OCI-LY1 (cell line): ENCODE measurements around the gene FHIP1B.
"Not testable (repeated sequence)": the region's sequence is repeated elsewhere in the genome, so short reads cannot be mapped to it uniquely, and the experiment has no call there.

Experiments
- H2AFZ ChIP-seq: fragments of 200-600 bp; sonication (generic), shearing (Covaris generic); 2 replicates; pipeline ENCODE4 v1.6.0; 2014; ENCODE audit warnings: antibody characterized with exemption, mild to moderate bottlenecking, low read length
- H3F3A ChIP-seq: fragments of 200-600 bp; sonication (generic), shearing (Covaris generic); 2 replicates; pipeline ENCODE4 v1.6.0; 2014; ENCODE audit warnings: mild to moderate bottlenecking, antibody characterized with exemption, low read length, moderate library complexity; ENCODE audit not compliant: insufficient read depth
- H3K27ac ChIP-seq: fragments of 200-600 bp; sonication (generic); 2 replicates; pipeline ENCODE4 v1.5.1; 2014; ENCODE audit warnings: low read length, mixed run types, mild to moderate bottlenecking, low read depth; ENCODE audit not compliant: poor library complexity, severe bottlenecking
- H3K27me3 ChIP-seq: fragments of 200-600 bp; sonication (generic); 2 replicates; pipeline ENCODE4 v1.6.0; 2014; ENCODE audit warnings: antibody characterized with exemption, mild to moderate bottlenecking, low read length, moderate library complexity; ENCODE audit not compliant: insufficient read depth
- H3K36me3 ChIP-seq: fragments of 200-600 bp; sonication (generic); 2 replicates; pipeline ENCODE4 v1.6.1; 2014; ENCODE audit warnings: mild to moderate bottlenecking, antibody characterized with exemption, low read length, moderate library complexity, mixed read lengths; ENCODE audit not compliant: insufficient read depth
- H3K4me1 ChIP-seq: fragments of 200-600 bp; sonication (generic); 2 replicates; pipeline ENCODE4 v1.5.1; 2014; ENCODE audit warnings: mild to moderate bottlenecking, low read length, moderate library complexity; ENCODE audit not compliant: insufficient read depth, severe bottlenecking
- H3K4me2 ChIP-seq: fragments of 200-600 bp; sonication (generic), shearing (Covaris generic); 2 replicates; pipeline ENCODE4 v1.6.1; 2014; ENCODE audit warnings: low read length
- H3K4me3 ChIP-seq: fragments of 200-600 bp; sonication (generic); 2 replicates; pipeline ENCODE4 v1.5.1; 2014; ENCODE audit warnings: low read length, low read depth, mild to moderate bottlenecking, mixed read lengths; ENCODE audit not compliant: poor library complexity, severe bottlenecking
- H3K79me2 ChIP-seq: fragments of 200-600 bp; shearing (Covaris generic); 2 replicates; pipeline ENCODE4 v1.6.1; 2016; ENCODE audit warnings: mixed run types, low read length, mixed read lengths; ENCODE audit not compliant: insufficient read depth
- H3K9ac ChIP-seq: fragments of 200-600 bp; sonication (generic), shearing (Covaris generic); 2 replicates; pipeline ENCODE4 v1.6.1; 2014; ENCODE audit warnings: mild to moderate bottlenecking, low read length, mixed read lengths
- H3K9me2 ChIP-seq: fragments of 200-600 bp; sonication (generic), shearing (Covaris generic); 2 replicates; pipeline ENCODE4 v1.6.1; 2014; ENCODE audit warnings: low read depth, mild to moderate bottlenecking, low read length, mixed read lengths
- H3K9me3 ChIP-seq: fragments of 200-600 bp; shearing (Covaris generic); 2 replicates; pipeline ENCODE4 v1.6.1; 2014; ENCODE audit warnings: low read length, mixed read lengths
- H4K20me1 ChIP-seq: fragments of 200-600 bp; sonication (generic), shearing (Covaris generic); 2 replicates; pipeline ENCODE4 v1.6.0; 2016; ENCODE audit warnings: mild to moderate bottlenecking, low read length; ENCODE audit not compliant: insufficient read depth
- EZH2 ChIP-seq: fragments of 200-600 bp; sonication (generic), shearing (Covaris generic); IDR thresholded peaks from 2 replicates; pipeline ENCODE4 v1.8.0; 2017; ENCODE audit warnings: borderline replicate concordance, mixed run types, mild to moderate bottlenecking, antibody characterized with exemption, low read length, moderate library complexity, mixed read lengths
- TF ChIP-seq, protein P1 (sequence below): fragments of 200-600 bp; sonication (generic), shearing (Covaris generic); IDR thresholded peaks from 2 replicates; pipeline ENCODE4 v1.5.1; 2017; ENCODE audit warnings: mild to moderate bottlenecking, antibody characterized with exemption, low read length, moderate library complexity, mixed read lengths

Gene FHIP1B

DNA sequence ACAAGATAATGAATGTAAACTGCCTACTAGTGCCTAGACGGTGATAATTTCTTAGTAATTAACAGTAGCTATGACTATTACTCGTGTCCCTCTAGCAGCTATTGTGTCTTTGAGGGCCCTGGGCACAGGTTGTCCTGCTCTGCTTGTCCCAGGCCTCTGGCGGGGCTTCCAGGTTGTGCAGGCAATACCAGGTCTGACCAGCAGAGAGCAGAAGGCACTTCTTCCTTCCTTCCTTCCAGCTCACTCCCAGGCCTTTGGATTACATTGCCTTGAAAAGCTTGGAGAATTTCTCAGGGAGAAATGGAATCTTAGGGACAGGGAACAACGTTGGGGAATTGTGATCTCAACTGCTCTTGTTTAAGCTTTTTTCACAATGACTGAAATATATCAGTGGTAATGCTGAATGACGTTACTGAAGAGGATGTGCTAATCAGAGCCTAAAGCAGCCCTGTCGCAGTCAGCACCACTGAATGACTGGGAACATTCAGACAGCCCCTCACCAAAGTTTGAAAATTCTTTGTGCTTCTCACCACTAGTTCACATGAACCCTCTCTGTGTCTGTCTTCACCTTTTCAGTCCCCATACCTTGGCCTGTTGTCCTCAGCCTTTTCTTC is 16.8 kb upstream of the FHIP1B start:
- H3K4me3 ChIP-seq, result no peak overlapping the region
- no peaks in the 10 kb centered on the region for H3K9me2 ChIP-seq
- no peak overlapping the region for H3K27ac ChIP-seq
- no peaks in the 10 kb centered on the region for H3K79me2 ChIP-seq
- no peaks in the 10 kb centered on the region for H4K20me1 ChIP-seq
- H3K36me3 ChIP-seq, result no peaks in the 10 kb centered on the region
- no peak overlapping the region for H3K9ac ChIP-seq
- TF ChIP-seq, protein P1, sequence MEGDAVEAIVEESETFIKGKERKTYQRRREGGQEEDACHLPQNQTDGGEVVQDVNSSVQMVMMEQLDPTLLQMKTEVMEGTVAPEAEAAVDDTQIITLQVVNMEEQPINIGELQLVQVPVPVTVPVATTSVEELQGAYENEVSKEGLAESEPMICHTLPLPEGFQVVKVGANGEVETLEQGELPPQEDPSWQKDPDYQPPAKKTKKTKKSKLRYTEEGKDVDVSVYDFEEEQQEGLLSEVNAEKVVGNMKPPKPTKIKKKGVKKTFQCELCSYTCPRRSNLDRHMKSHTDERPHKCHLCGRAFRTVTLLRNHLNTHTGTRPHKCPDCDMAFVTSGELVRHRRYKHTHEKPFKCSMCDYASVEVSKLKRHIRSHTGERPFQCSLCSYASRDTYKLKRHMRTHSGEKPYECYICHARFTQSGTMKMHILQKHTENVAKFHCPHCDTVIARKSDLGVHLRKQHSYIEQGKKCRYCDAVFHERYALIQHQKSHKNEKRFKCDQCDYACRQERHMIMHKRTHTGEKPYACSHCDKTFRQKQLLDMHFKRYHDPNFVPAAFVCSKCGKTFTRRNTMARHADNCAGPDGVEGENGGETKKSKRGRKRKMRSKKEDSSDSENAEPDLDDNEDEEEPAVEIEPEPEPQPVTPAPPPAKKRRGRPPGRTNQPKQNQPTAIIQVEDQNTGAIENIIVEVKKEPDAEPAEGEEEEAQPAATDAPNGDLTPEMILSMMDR, result peak; percentile 89
- TF ChIP-seq EZH2, result no peak
- H3F3A ChIP-seq, result no peaks in the 10 kb centered on the region
- no peaks in the 10 kb centered on the region for H3K9me3 ChIP-seq
- H3K4me2 ChIP-seq, result no peak overlapping the region
- no peaks in the 10 kb centered on the region for H3K4me1 ChIP-seq
- no peak overlapping the region for H2AFZ ChIP-seq
- H3K27me3 ChIP-seq, result no peaks in the 10 kb centered on the region

DNA sequence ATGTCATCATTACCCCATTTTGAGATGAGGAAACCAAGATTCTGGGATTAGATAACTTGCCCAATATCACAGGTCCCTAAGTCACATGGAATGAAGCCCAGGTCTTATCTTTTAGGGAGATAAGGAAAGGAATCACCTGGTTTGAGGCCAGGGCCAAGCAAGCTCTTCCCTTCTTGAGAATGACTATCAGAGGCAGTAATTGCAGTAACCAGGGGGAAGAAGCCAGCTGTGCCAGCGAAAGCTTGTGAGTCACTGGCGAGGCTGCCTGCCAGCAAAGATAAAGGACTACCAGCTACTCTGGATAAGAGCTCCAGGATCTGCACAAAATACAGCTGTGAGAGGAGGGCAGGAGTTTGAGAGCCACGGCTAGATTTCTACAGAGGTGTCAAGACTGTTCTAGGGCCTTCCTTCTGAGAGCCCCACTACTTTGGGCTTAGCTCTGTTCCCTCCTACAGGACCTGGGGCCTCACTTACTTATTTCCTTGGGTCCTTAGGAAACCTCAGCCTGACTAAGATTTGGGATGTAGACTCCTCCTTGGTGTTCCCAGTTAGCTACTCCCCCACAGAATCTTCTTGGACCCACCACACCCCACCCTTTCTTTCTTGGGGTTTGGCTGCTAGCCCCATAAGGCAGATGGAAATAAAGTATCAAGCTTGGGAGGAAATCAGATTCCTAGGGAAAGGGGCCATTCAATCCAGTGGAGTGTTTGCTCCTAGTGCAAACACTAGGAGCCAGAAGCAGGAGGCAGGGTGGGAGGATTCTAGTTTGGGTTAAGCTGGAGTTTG is 15.5 kb upstream of the FHIP1B start:
- Histone ChIP-seq H3K4me3 (no peak overlapping the region), H3K4me1 (no peaks in the 10 kb centered on the region), H3K9ac (no peak overlapping the region), H3K9me3 (no peaks in the 10 kb centered on the region), H3K27me3 (no peaks in the 10 kb centered on the region), H3K4me2 (no peak overlapping the region), H3K36me3 (no peaks in the 10 kb centered on the region), H3K9me2 (no peaks in the 10 kb centered on the region), H2AFZ (no peak overlapping the region), H3F3A (no peaks in the 10 kb centered on the region), H3K27ac (no peak overlapping the region), H3K79me2 (no peaks in the 10 kb centered on the region), H4K20me1 (no peaks in the 10 kb centered on the region)
- no peak for TF ChIP-seq EZH2
- TF ChIP-seq, protein P1, result no peak

DNA sequence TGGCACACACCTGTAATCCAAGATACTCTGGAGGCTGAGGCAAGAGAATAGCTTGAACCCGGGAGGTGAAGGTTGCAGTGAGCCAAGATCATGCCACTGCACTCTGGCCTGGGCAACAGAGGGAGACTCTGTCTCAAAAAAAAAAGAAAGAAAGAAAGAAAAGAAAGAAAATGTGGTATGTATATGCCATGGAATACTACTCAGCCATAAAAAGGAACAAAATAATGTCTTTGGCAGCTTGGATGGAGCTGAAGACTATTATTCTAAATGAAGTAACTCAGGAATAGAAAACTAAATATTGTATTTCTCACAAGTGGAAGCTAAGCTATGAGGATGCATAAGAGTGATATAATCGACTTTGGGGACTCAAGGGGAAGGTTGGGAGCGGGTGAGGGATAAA is 14.5 kb upstream of the FHIP1B start:
- H3K79me2 ChIP-seq, H3K27ac ChIP-seq: not testable (repeated sequence)

DNA sequence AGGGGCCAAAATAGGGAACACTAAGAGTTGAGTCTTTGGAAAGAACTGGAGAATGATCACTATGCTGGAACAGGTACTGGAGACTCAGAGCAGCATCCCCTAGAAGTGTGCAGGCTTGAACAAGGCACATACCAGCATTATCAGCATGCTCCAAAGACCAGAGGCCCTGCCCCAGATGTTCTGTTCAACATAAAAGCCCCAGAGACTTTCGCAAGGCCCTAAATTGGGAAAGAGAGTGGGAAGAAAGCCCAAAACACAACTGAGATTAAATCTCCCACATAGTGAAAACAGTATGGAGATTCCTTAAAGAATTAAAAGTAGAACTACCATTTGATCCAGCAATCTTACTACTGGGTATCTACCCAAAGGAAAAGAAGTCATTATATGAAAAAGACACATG is 13.8 kb upstream of the FHIP1B start:
- Histone ChIP-seq H3K27me3 (no peaks in the 10 kb centered on the region), H3K9me3 (no peaks in the 10 kb centered on the region), H3K4me2 (no peak overlapping the region), H3K4me3 (no peak overlapping the region), H3K9ac (no peak overlapping the region), H3K36me3 (no peaks in the 10 kb centered on the region), H3F3A (no peaks in the 10 kb centered on the region), H3K27ac (no peak overlapping the region), H3K79me2 (no peaks in the 10 kb centered on the region), H3K9me2 (no peaks in the 10 kb centered on the region), H4K20me1 (no peaks in the 10 kb centered on the region), H2AFZ (no peak overlapping the region), H3K4me1 (no peaks in the 10 kb centered on the region)
- TF ChIP-seq, protein P1, result no peak
- TF ChIP-seq EZH2, result no peak

More for the DNA sequence above, 14.5 kb upstream of the FHIP1B start:
- H3F3A ChIP-seq, H3K4me2 ChIP-seq, H3K27me3 ChIP-seq, H3K9me2 ChIP-seq, H3K9ac ChIP-seq, H3K4me1 ChIP-seq, H4K20me1 ChIP-seq, H3K36me3 ChIP-seq, H3K9me3 ChIP-seq, H3K4me3 ChIP-seq, H2AFZ ChIP-seq: not testable (repeated sequence)
